ENCODE data around the gene GTF2I. TPM values are rescaled to one million over a fixed set of nuclear protein-coding genes. Genes with fewer than 3 reads are reported as not detected.

The GTF2I gene
- total RNA-seq, 1 experiment from 2014 or later = 357 TPM

DNA sequence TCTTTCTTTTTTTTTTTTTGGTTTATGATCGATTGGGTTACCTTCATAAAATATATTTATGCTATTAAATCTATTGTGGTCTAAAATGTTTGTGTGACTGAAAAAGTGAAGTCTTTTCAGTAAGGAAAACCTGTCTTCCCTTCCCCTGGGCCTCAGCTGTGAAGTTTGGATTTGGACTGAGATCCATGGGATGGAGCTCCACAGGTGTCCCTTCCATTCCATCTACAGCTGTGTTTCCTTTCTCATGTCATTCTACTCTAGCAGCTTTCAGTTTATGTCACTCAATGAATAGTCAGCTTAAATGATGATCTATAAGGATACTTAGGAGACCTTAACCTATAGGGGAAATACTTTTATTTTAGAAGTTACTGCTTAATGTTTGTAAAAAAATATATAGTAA is 68.3 kb downstream of the GTF2I start:
- 0 out of 7 replicates have a peak overlapping the region, but pooled peaks of 1 of the 3 experiments have one; percentile 28 for H3K27ac Mint-ChIP-seq
- Histone ChIP-seq H3K23me2 (ENCODE audit: insufficient read length, low read depth, low read length, poor library complexity, severe bottlenecking) (no peaks in the 10 kb centered on the region), H3K27me3 (ENCODE audit: insufficient read depth, low read length) (no peaks in the 10 kb centered on the region), H3K4me1 (ENCODE audit: insufficient read depth, low read length) (no peaks in the 10 kb centered on the region), H2BK15ac (ENCODE audit: low read depth, low read length) (no peak overlapping the region), H3K4ac (ENCODE audit: low read depth, low read length) (no peak overlapping the region), H4K8ac (replicated peaks; ENCODE audit: insufficient read length, low read depth, low read length) (no peak overlapping the region), H2BK12ac (ENCODE audit: insufficient read length, low read depth, low read length) (no peak overlapping the region), H3K9me3 (ENCODE audit: control insufficient read depth, low read depth, low read length) (no peaks in the 10 kb centered on the region), H2BK20ac (ENCODE audit: low read depth, low read length, poor library complexity, severe bottlenecking) (no peak overlapping the region), H3K79me2 (ENCODE audit: insufficient read depth, low read length) (no peaks in the 10 kb centered on the region), H3K14ac (ENCODE audit: insufficient read depth, low read length) (no peak overlapping the region), H4K91ac (ENCODE audit: insufficient read length, low read depth, low read length) (no peak overlapping the region), H4K20me1 (ENCODE audit: control insufficient read depth, insufficient read depth, insufficient read length) (no peaks in the 10 kb centered on the region), H2AK5ac (ENCODE audit: insufficient read length, low read length) (no peak overlapping the region), H3K18ac (ENCODE audit: insufficient read length, low read depth, low read length) (no peak overlapping the region), H2BK120ac (ENCODE audit: low read depth, low read length, poor library complexity, severe bottlenecking) (no peak overlapping the region), H3T11ph (ENCODE audit: low read length) (no peak overlapping the region), H3K23ac (ENCODE audit: insufficient read length, low read depth, low read length) (no peak overlapping the region), H3K27ac (ENCODE audit: insufficient read length, low read depth, low read length) (no peak overlapping the region), H3K4me2 (ENCODE audit: insufficient read depth, insufficient read length, low read length) (no peak overlapping the region), H2AFZ (ENCODE audit: low read length) (no peak overlapping the region), H2BK5ac (ENCODE audit: insufficient read length, low read length) (no peak overlapping the region), H3K56ac (ENCODE audit: insufficient read length, low read depth, low read length) (no peak overlapping the region), H3K9ac (ENCODE audit: extremely low read depth, insufficient read length, low read length) (no peak overlapping the region), H3K79me1 (ENCODE audit: insufficient read depth, low read depth, low read length, poor library complexity, severe bottlenecking) (no peaks in the 10 kb centered on the region), H4K5ac (ENCODE audit: insufficient read length, low read depth, low read length) (no peak overlapping the region)
- H3K27me3 Mint-ChIP-seq (ENCODE audit: low read depth) = no peaks in the 10 kb centered on the region
- TF ChIP-seq, protein P1, sequence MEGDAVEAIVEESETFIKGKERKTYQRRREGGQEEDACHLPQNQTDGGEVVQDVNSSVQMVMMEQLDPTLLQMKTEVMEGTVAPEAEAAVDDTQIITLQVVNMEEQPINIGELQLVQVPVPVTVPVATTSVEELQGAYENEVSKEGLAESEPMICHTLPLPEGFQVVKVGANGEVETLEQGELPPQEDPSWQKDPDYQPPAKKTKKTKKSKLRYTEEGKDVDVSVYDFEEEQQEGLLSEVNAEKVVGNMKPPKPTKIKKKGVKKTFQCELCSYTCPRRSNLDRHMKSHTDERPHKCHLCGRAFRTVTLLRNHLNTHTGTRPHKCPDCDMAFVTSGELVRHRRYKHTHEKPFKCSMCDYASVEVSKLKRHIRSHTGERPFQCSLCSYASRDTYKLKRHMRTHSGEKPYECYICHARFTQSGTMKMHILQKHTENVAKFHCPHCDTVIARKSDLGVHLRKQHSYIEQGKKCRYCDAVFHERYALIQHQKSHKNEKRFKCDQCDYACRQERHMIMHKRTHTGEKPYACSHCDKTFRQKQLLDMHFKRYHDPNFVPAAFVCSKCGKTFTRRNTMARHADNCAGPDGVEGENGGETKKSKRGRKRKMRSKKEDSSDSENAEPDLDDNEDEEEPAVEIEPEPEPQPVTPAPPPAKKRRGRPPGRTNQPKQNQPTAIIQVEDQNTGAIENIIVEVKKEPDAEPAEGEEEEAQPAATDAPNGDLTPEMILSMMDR (conservative IDR thresholded peaks at IDR 0.05) = no peak
- H3K4me3 Mint-ChIP-seq = no peak overlapping the region
- no CpG with 5 or more reads among the region's 1 CpG for WGBS (ENCODE audit: extremely low coverage, insufficient read length, low lambda C conversion rate)
- no peaks in the 10 kb centered on the region for H3K4me1 Mint-ChIP-seq
- peaks cover 8 to 51% (median 28%) of the 10 kb centered on the region in 3 experiments; a peak in 5 of 7 replicates for H3K36me3 Mint-ChIP-seq (ENCODE audit: insufficient read depth in 1 of 3, low read depth in 3 of 3)
- H3K9me3 Mint-ChIP-seq = no peaks in the 10 kb centered on the region
- no peak for DNase-seq

Measured in H9 (cell line).